Thoracic aorta (tissue), 2 donors: ENCODE measurements around the gene RNF144A. TPM values are rescaled to one million over a fixed set of nuclear protein-coding genes. Genes with fewer than 3 reads are reported as not detected.

Source experiments
- ATAC-seq: fragments of 150-250 bp; one replicate; pipeline ENCODE4 v1.8.0; 2017; ENCODE audit warnings: low read depth; ENCODE audit not compliant: insufficient number of reproducible peaks, low FRiP score
- DNase-seq: peaks from one replicate; pipeline ENCODE4 v3.0.0-alpha.2; 2020; ENCODE audit warnings: low spot score
- H3K27ac ChIP-seq, 2 donors: fragments of 200-600 bp; sonication (generic); 1 replicate in 1 of 2; 2 replicates in 1 of 2; pipeline ENCODE4 v1.5.1; 2016; ENCODE audit warnings: mild to moderate bottlenecking in 2 of 2, moderate library complexity in 2 of 2
- H3K27me3 ChIP-seq: fragments of 200-600 bp; sonication (generic); replicated peaks from 2 replicates; pipeline ENCODE4 v1.6.0; 2016; ENCODE audit warnings: mild to moderate bottlenecking; ENCODE audit not compliant: insufficient read depth
- H3K36me3 ChIP-seq: fragments of 200-600 bp; sonication (generic); one replicate; pipeline ENCODE4 v1.5.1; 2016
- H3K4me1 ChIP-seq, 2 donors: fragments of 200-600 bp; sonication (generic); 1 replicate in 1 of 2; 2 replicates in 1 of 2; pipeline versions ENCODE4 v1.5.1 to v1.6.0; 2016; ENCODE audit warnings: low read depth in 2 of 2, mild to moderate bottlenecking in 1 of 2; ENCODE audit not compliant: control insufficient read depth in 1 of 2
- H3K4me3 ChIP-seq: fragments of 200-600 bp; sonication (generic); 2 replicates; pipeline ENCODE4 v1.5.1; 2016; ENCODE audit warnings: mild to moderate bottlenecking
- H3K9me3 ChIP-seq: fragments of 200-600 bp; sonication (generic); 2 replicates; pipeline ENCODE4 v1.5.1; 2016
- CTCF ChIP-seq: fragments of 200-600 bp; sonication (generic); IDR thresholded peaks from one replicate; pipeline ENCODE4 v1.5.1; 2019; ENCODE audit warnings: antibody characterized with exemption
- total RNA-seq, 2 donors: library from RNA; depleted of rRNA; stranded (reverse); fragments of >200 nt; gene quantifications; one replicate each; pipeline versions ENCODE4 v1.1.0 to v1.2.3, GENCODE V29; 2016

Gene RNF144A
- total RNA-seq, 2 donors from 2014 or later, result 3.4 to 6.2 TPM

GRCh38 chr2:7007488-7007845 lies 90.3 kb downstream of the RNF144A start:
- DNase-seq, result no peak
- Histone ChIP-seq H3K27me3 (no peaks in the 10 kb centered on the region), H3K9me3 (no peaks in the 10 kb centered on the region), H3K27ac (no peak overlapping the region), H3K4me1 (peaks cover 11 to 31% of the 10 kb centered on the region in 2 donors), H3K4me3 (peak overlapping the region; percentile 33), H3K36me3 (no peaks in the 10 kb centered on the region)
- no peak for TF ChIP-seq CTCF
- ATAC-seq, result no peak

GRCh38 chr2:7007846-7008741 lies 90.9 kb downstream of the RNF144A start:
- H3K27ac ChIP-seq, result peak overlapping the region in 1 of 2 donors; percentile 5
- no peak for DNase-seq
- H3K4me1 ChIP-seq, result peaks cover 11 to 31% of the 10 kb centered on the region in 2 donors
- no peak for ATAC-seq
- no peaks in the 10 kb centered on the region for H3K36me3 ChIP-seq
- no peaks in the 10 kb centered on the region for H3K27me3 ChIP-seq
- no peak for TF ChIP-seq CTCF
- H3K4me3 ChIP-seq, result peak overlapping the region; percentile 33
- H3K9me3 ChIP-seq, result no peaks in the 10 kb centered on the region

- Histone ChIP-seq H3K27me3 (no peaks in the 10 kb centered on the region), H3K4me3 (no peak overlapping the region), H3K9me3 (no peaks in the 10 kb centered on the region), H3K4me1 (peaks cover 11 to 41% of the 10 kb centered on the region in 2 donors), H3K36me3 (no peaks in the 10 kb centered on the region), H3K27ac (peak overlapping the region in 1 of 2 donors; percentile 7)
- DNase-seq, result no peak
- TF ChIP-seq CTCF, result no peak
- ATAC-seq, result no peak
Measured at GRCh38 chr2:7009207-7009911, 92.1 kb downstream of the RNF144A start.

- H3K9me3 ChIP-seq, result no peaks in the 10 kb centered on the region
- TF ChIP-seq CTCF, result no peak
- ATAC-seq, result no peak
- no peaks in the 10 kb centered on the region for H3K27me3 ChIP-seq
- DNase-seq, result no peak
- H3K36me3 ChIP-seq, result no peaks in the 10 kb centered on the region
- H3K4me1 ChIP-seq, result peaks cover 11 to 50% of the 10 kb centered on the region in 2 donors
- peak overlapping the region; percentile 7 to 18 for H3K27ac ChIP-seq
- H3K4me3 ChIP-seq, result no peak overlapping the region
Measured at GRCh38 chr2:7010391-7011054, 93.3 kb downstream of the RNF144A start.
